ENCODE results near the gene TOMM40L.
"Not testable (repeated sequence)": the region's sequence is repeated elsewhere in the genome, so short reads cannot be mapped to it uniquely, and the experiment has no call there.

TOMM40L gene

DNA sequence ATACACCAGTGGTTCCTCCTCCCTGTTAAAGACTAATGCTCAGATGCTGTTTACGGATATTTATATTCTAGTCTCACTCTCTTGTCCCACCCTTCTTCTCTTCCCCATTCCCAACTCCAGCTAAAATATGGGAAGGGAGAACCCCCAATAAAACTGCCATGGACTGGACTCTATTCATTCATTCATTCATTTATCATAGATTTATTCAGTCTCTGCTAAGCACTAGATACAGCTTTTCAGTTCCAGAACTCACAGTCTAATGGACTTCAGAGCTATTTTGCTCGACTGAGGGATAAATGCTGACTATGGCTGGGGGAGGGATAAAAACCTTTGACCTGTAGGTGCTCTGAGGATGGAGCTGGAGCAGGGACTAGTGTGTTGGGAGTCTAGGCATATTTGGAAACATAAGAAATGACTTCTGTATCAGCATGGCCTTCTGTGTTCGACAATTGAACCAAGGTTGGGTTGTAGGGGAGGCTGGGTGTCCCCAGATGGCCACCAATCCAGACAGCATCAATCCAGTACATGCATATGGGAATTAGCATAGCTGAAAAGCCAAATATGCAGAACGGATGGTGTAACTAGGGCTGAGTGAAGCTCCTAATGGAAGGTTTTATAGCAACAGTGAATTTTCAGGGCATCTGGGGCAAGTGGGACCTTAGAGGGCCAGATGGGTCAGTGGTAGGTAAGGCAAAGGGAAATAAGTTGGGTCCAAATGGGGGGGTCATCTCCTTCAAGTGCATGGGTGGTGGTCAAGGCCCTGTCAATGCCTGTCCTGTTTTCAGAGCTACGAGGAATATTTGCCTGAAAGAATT is 6.6 kb upstream of the TOMM40L start:
- H3K4me3 ChIP-seq (ENCODE audit: control insufficient read depth, low read depth, low read length): no peak overlapping the region
- DNase-seq (ENCODE audit: low read depth): no peak
- TF ChIP-seq CTCF (conservative IDR thresholded peaks at IDR 0.05; ENCODE audit: control insufficient read depth, insufficient read depth, low read depth, low read length): no peak

DNA sequence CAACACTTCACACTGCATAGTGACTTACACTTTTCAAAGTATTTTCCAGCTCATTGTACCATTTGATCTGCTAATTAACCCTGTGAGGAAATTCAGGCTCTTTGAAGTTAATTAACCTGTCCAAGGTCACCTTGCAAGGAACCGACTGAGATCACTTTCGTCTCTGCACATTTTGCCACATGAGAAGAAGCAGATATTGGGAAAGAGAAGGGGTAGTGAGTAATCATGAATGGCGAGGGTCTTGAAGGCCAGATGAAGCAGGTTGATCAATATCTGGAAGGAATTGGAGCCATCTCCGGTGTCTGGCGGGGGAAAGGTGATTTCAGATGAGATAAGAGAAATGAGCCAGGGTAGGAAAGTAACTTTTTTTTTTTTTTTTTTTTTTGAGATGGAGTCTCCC is 5.9 kb upstream of the TOMM40L start:
- DNase-seq (ENCODE audit: low read depth): no peak
- TF ChIP-seq CTCF (conservative IDR thresholded peaks at IDR 0.05; ENCODE audit: control insufficient read depth, insufficient read depth, low read depth, low read length): no peak
- no peak overlapping the region for H3K4me3 ChIP-seq (ENCODE audit: control insufficient read depth, low read depth, low read length)

- no peak for TF ChIP-seq CTCF (conservative IDR thresholded peaks at IDR 0.05; ENCODE audit: control insufficient read depth, insufficient read depth, low read depth, low read length)
- H3K4me3 ChIP-seq (ENCODE audit: control insufficient read depth, low read depth, low read length): no peak overlapping the region
- DNase-seq (ENCODE audit: low read depth): no peak
Measured at GRCh38 chr1:161222175-161223019, 3.5 kb upstream of the TOMM40L start.

- DNase-seq (ENCODE audit: low read depth): no peak
- H3K4me3 ChIP-seq (ENCODE audit: control insufficient read depth, low read depth, low read length): no peak overlapping the region
- TF ChIP-seq CTCF (conservative IDR thresholded peaks at IDR 0.05; ENCODE audit: control insufficient read depth, insufficient read depth, low read depth, low read length): no peak
Measured at GRCh38 chr1:161223805-161224694, 1.8 kb upstream of the TOMM40L start.

DNA sequence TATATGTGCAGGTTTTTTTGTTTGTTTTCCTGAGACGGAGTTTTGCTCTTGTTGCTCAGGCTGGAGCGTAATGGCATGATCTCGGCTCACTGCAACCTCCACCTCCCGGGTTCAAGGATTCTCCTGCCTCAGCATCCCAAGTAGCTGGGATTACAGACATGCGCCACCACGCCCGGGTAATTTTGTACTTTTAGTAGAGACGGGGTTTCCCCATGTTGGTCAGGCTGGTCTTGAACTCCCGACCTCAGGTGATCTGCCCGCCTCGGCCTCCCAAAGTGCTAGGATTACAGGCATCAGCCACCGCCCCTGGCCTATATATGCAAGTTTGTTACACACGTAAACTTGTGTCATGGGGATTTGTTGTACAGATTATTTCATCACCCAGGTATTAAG is 1.2 kb upstream of the TOMM40L start:
- not testable (repeated sequence) for H3K4me3 ChIP-seq (ENCODE audit: control insufficient read depth, low read depth, low read length); DNase-seq (ENCODE audit: low read depth)

DNA sequence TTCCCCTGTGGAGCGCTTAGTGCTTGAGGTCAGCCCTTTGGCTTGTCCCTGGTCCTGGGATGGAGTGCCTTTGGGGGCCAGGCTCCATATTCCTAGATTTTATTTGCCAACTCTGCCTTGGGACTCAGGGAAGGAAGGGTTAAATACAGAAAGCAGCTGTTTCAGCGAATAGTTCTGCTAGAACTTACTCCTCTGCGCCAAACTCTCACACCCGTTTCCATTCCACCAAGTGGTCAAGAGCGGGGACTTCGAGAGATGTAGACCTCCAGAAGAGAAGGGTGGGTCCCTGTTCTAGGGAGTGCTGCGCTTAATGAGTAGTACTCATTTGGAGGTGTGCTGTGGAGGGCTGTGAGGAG is 704 bp upstream of the TOMM40L start:
- no peak for DNase-seq (ENCODE audit: low read depth)
- TF ChIP-seq CTCF (conservative IDR thresholded peaks at IDR 0.05; ENCODE audit: control insufficient read depth, insufficient read depth, low read depth, low read length): no peak
- no peak overlapping the region for H3K4me3 ChIP-seq (ENCODE audit: control insufficient read depth, low read depth, low read length)

All from fibroblast of mammary gland (primary cell).